ENCODE results near the gene UBE2I.

UBE2I gene

DNA sequence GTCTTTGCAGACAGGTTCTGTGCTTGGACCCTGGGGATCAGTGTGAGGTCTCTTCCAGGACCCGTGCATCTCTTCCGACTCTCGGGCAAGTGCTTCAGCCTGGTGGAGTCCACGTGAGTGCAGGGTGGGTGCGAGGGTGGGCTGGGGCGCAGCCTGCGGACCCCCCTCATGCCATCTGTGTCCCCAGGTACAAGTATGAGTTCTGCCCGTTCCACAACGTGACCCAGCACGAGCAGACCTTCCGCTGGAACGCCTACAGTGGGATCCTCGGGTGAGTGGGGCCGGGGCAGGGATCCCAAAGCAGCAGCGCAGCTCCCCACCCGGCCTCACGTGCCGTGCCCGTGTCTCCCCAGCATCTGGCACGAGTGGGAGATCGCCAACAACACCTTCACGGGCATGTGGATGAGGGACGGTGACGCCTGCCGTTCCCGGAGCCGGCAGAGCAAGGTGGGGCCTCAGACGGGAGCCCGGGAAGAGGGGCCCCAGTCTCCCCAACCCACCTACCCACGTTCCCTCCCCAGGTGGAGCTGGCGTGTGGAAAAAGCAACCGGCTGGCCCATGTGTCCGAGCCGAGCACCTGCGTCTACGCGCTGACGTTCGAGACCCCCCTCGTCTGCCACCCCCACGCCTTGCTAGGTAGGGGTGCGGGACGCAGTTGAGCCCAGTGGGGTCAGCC, 52.4 kb downstream of the UBE2I start:
- Histone ChIP-seq H3K27ac (replicated peaks) (no peak overlapping the region), H3K4me3 (replicated peaks; ENCODE audit: insufficient read depth, low read length) (no peak overlapping the region), H3K27me3 (ENCODE audit: insufficient read depth, poor library complexity, severe bottlenecking) (no peaks in the 10 kb centered on the region)
- DNase-seq (ENCODE audit: low read depth in 1 of 2, low spot score in 1 of 2) = no peak
- TF ChIP-seq, protein P1, sequence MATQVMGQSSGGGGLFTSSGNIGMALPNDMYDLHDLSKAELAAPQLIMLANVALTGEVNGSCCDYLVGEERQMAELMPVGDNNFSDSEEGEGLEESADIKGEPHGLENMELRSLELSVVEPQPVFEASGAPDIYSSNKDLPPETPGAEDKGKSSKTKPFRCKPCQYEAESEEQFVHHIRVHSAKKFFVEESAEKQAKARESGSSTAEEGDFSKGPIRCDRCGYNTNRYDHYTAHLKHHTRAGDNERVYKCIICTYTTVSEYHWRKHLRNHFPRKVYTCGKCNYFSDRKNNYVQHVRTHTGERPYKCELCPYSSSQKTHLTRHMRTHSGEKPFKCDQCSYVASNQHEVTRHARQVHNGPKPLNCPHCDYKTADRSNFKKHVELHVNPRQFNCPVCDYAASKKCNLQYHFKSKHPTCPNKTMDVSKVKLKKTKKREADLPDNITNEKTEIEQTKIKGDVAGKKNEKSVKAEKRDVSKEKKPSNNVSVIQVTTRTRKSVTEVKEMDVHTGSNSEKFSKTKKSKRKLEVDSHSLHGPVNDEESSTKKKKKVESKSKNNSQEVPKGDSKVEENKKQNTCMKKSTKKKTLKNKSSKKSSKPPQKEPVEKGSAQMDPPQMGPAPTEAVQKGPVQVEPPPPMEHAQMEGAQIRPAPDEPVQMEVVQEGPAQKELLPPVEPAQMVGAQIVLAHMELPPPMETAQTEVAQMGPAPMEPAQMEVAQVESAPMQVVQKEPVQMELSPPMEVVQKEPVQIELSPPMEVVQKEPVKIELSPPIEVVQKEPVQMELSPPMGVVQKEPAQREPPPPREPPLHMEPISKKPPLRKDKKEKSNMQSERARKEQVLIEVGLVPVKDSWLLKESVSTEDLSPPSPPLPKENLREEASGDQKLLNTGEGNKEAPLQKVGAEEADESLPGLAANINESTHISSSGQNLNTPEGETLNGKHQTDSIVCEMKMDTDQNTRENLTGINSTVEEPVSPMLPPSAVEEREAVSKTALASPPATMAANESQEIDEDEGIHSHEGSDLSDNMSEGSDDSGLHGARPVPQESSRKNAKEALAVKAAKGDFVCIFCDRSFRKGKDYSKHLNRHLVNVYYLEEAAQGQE (IDR thresholded peaks at IDR 0.05; ENCODE audit: insufficient replicate concordance, low read depth) = no peak
- TF ChIP-seq SPI1 (IDR thresholded peaks at IDR 0.05; ENCODE audit: borderline replicate concordance, low read depth) = no peak
- no peak for TF ChIP-seq GABPA (IDR thresholded peaks at IDR 0.05; ENCODE audit: low read depth)
- TF ChIP-seq POLR2AphosphoS5 (IDR thresholded peaks at IDR 0.05; ENCODE audit: low read depth) = no peak
- TF ChIP-seq, protein P2, sequence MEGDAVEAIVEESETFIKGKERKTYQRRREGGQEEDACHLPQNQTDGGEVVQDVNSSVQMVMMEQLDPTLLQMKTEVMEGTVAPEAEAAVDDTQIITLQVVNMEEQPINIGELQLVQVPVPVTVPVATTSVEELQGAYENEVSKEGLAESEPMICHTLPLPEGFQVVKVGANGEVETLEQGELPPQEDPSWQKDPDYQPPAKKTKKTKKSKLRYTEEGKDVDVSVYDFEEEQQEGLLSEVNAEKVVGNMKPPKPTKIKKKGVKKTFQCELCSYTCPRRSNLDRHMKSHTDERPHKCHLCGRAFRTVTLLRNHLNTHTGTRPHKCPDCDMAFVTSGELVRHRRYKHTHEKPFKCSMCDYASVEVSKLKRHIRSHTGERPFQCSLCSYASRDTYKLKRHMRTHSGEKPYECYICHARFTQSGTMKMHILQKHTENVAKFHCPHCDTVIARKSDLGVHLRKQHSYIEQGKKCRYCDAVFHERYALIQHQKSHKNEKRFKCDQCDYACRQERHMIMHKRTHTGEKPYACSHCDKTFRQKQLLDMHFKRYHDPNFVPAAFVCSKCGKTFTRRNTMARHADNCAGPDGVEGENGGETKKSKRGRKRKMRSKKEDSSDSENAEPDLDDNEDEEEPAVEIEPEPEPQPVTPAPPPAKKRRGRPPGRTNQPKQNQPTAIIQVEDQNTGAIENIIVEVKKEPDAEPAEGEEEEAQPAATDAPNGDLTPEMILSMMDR (IDR thresholded peaks at IDR 0.05; ENCODE audit: insufficient read depth, low read length) = no peak

DNA sequence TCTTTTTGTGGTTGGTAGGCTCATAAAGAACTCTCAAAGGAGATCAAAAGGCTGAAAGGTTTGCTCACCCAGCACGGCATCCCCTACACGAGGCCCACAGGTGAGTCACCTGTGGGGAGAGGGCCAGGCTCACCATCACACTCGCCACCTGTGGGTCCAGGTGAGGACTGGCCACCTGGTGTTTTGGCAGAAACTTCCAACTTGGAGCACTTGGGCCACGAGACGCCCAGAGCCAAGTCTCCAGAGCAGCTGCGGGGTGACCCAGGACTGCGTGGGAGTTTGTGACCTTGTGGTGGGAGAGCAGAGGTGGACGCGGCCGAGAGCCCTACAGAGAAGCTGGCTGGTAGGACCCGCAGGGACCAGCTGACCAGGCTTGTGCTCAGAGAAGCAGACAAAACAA, 53.4 kb downstream of the UBE2I start:
- DNase-seq (ENCODE audit: low read depth in 1 of 2, low spot score in 1 of 2) = no peak
- no peak overlapping the region for H3K27ac ChIP-seq (replicated peaks)
- no peaks in the 10 kb centered on the region for H3K27me3 ChIP-seq (ENCODE audit: insufficient read depth, poor library complexity, severe bottlenecking)
- H3K4me3 ChIP-seq (replicated peaks; ENCODE audit: insufficient read depth, low read length) = no peak overlapping the region
- TF ChIP-seq, protein P2 (IDR thresholded peaks at IDR 0.05; ENCODE audit: insufficient read depth, low read length) = no peak
- TF ChIP-seq POLR2AphosphoS5 (IDR thresholded peaks at IDR 0.05; ENCODE audit: low read depth) = no peak
- no peak for TF ChIP-seq GABPA (IDR thresholded peaks at IDR 0.05; ENCODE audit: low read depth)
- TF ChIP-seq SPI1 (IDR thresholded peaks at IDR 0.05; ENCODE audit: borderline replicate concordance, low read depth) = no peak
- TF ChIP-seq, protein P1 (IDR thresholded peaks at IDR 0.05; ENCODE audit: insufficient replicate concordance, low read depth) = no peak

DNA sequence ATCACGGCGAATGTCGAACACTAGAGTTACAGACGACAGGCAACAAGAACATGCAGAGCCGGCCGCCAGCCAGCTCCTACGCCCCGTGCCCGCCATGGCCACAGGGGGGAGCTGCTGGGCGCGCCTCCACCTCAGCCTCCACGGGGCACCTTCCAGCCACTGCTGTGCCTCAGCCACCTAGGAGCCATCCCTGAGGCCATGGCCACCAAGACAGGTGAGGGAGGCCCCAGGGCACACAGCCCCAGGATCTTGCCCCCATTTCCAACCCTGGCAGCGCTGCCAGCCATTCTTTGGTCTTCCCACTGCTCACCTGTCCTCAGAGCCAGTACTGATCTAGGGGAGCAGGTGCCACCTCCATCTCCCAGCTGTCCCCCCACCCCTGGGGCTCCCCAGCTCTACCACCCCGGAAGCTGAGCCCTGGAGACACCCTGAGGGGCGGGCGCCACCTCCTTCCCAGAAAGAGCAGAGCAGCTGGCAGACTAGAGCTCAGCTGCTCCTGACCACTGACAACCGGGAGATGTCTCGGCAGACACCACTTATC, 54.1 kb downstream of the UBE2I start:
- Histone ChIP-seq H3K27ac (replicated peaks) (no peak overlapping the region), H3K4me3 (replicated peaks; ENCODE audit: insufficient read depth, low read length) (no peak overlapping the region), H3K27me3 (ENCODE audit: insufficient read depth, poor library complexity, severe bottlenecking) (no peaks in the 10 kb centered on the region)
- TF ChIP-seq, protein P2 (IDR thresholded peaks at IDR 0.05; ENCODE audit: insufficient read depth, low read length) = peak; percentile 88
- TF ChIP-seq GABPA (IDR thresholded peaks at IDR 0.05; ENCODE audit: low read depth) = no peak
- peak in 1 of 2 experiments; percentile 61 for DNase-seq (ENCODE audit: low read depth in 1 of 2, low spot score in 1 of 2)
